CD4-positive, alpha-beta T cell treated with Interleukin-10 for 1 hour (primary cell): ENCODE measurements around the gene CALCB.

Experiments
- DNase-seq: peaks from one replicate; pipeline ENCODE4 v3.0.0-alpha.2; 2020

The CALCB gene

DNA sequence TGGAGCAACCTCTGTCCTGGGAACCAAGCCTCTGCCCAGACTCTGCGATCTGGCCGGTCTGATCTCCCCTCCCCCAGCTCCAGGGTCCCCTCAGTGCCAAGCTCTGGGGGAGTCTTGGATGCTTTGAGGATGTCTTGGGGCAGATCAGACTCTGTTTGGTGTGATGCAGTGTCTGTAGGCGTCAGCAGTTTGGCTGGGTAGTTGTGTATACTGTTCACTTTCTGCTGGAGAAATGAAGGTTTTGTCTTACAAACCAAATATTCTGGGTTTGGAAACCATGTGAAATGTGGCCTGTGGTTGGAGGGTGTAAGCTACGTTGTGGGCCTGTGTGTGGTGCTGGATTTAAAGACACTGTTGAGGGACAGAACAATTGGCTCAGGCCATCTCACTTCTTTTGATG, 46.0 kb downstream of the CALCB start:
- DNase-seq: no peak

DNA sequence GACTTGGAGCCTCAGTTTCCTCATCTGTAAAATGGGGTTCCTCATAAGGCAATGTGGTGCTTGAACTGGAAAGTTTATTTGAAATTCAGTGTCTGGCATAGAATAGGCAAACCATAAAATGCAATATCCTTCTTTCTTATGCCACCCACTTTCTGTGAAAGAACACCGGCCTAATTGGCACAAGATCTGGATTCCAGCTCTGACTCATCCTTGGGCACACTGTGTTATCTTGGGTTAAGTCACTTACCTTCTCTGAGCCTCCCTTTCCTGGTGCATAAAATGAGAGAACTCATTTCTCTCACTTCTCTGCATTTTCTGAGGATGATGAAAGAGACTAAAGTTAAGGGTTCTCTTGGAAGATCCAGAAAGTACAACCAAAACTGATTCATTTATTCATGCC, 46.4 kb downstream of the CALCB start:
- no peak for DNase-seq

DNA sequence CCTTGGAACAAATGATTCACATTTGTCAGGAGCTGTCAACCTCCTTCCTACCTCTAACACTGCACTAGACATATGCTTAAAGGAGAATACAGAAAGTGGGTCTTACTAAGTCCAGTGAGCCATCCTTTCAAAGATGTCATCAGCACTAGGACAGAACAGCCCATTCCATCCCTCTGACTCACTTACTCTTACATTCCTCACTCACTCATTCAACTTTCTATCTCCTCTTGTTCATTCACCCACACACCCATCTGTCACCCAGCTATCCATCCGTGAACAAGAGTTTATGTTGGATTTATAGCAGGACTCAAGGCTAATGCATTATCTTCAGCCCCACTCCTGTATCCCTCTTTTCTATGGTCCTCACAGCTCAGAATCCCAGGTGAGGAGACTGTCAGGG, 50.5 kb downstream of the CALCB start:
- no peak for DNase-seq

GRCh38 chr11:15124528-15124927, 51.1 kb downstream of the CALCB start:
- no peak for DNase-seq

DNA sequence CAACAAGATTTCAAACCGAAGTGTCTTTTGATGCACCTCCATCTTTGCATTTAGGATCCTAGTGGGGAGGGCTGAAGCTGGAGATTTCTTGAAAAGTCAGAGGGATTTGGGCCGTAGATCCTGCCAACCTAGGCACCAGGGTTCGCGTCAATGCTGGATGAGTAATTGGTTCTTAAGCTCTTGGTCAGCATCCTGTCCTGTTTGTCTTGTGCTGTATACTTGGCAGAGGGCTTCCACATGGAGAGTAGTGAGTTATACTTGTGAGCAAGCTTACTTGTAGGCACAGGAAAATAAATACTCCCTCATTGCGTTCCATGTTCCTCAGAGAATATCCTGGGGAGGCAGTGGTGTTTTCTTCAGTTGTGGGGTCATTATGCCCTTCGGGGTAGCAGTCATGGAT, 53.9 kb downstream of the CALCB start:
- no peak for DNase-seq
